ENCODE data around the gene ANKRD36.
"Not testable (repeated sequence)": the region's sequence is repeated elsewhere in the genome, so short reads cannot be mapped to it uniquely, and the experiment has no call there.

ANKRD36 gene

GRCh38 chr2:97113882-97114255 is 916 bp downstream of the ANKRD36 start:
- DNase-seq (ENCODE audit: low read depth in 2 of 2) = not testable (repeated sequence)

DNA sequence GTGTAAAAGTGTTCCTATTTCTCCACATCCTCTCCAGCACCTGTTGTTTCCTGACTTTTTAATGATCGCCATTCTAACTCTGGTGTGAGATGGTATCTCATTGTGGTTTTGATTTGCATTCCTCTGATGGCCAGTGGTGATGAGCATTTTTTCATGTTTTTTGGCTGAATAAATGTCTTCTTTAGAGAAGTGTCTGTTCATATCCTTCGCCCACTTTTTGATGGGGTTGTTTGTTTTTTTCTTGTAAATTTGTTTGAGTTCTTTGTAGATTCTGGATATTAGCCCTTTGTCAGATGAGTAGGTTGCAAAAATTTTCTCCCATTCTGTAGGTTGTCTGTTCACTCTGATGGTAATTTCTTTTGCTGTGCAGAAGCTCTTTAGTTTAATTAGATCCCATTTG is 16.1 kb downstream of the ANKRD36 start:
- not testable (repeated sequence) for DNase-seq (ENCODE audit: low read depth in 2 of 2)

- not testable (repeated sequence) for DNase-seq (ENCODE audit: low read depth in 2 of 2)
Observed at GRCh38 chr2:97144016-97144415, 31.1 kb downstream of the ANKRD36 start.

DNA sequence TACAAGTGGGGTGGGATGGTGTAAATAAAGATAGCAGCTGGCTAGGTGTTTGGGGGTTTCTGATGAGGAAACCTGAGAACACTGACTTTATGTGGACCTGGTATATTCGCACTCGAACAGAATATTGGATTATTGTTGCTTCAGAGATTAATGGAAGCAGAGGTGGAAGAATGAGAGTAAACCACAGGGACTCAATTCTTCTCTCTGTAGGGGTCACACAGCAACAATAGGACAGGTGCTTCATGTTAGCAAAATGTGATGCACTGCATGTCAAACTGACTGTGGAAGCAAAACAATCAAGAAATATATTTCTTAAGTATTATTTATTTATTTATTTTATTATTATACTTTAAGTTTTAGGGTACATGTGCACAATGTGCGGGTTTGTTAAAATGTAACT is 53.6 kb downstream of the ANKRD36 start:
- DNase-seq (ENCODE audit: low read depth in 2 of 2) = not testable (repeated sequence)

- DNase-seq (ENCODE audit: low read depth in 2 of 2) = not testable (repeated sequence)
Observed at GRCh38 chr2:97167938-97168337, 55.0 kb downstream of the ANKRD36 start.

- DNase-seq (ENCODE audit: low read depth in 2 of 2) = not testable (repeated sequence)
Observed at GRCh38 chr2:97168583-97168982, 55.6 kb downstream of the ANKRD36 start.

DNA sequence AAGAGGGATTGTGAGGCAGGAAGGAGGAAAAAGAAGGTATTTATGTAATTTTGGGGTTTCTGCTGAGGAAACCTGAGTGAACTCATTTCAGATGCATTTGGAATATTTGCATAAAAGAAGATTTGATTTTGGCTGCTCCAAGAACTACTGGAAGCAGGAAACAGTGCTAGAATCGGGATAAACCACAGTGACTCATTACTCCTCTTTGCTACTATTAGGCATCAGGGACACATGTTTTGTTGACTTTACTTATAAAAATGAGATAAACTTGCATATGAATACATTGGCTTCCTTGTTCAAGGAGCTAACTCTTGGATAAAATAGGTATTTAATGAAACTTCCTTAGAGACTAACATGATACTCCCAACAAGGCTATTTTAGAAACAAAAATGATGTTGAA is 67.4 kb downstream of the ANKRD36 start:
- not testable (repeated sequence) for DNase-seq (ENCODE audit: low read depth in 2 of 2)

DNA sequence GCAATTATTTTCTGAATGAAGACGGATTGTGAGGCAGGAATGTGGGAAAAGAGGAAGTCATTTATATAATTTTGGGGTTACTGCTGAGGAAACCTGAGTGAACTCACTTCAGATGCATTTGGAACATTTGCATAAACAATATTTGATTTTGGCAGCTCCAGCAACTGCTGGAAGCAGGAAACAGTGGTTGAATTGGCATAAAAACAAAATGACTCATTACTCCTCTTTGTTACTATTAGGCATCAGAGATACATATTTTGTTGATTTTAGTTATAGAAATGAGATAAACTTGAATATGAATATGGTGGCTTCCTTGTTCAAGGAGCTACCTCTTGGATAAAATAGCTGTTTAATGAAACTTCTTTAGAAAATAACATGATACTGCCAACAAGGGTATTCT is 82.4 kb downstream of the ANKRD36 start:
- DNase-seq (ENCODE audit: low read depth in 2 of 2) = not testable (repeated sequence)

DNA sequence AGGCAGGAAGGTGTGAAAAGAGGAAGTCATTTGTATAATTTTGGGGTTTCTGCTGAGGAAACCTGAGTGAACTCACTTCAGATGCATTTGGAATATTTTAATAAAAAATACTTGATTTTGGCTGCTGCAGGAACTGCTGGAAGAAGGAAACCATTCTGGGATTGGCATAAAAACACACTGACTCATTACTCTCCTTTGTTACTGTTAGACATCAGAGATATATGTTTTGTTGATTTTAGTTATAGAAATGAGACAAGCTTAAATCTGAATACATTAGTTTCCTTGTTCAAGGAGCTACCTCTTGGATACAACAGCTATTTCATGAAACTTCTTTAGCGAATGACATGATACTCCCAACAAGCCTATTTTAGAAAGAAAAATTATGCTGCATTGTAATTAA is 84.3 kb downstream of the ANKRD36 start:
- DNase-seq (ENCODE audit: low read depth in 2 of 2) = not testable (repeated sequence)

GRCh38 chr2:97200887-97201286 is 87.9 kb downstream of the ANKRD36 start:
- not testable (repeated sequence) for DNase-seq (ENCODE audit: low read depth in 2 of 2)

DNA sequence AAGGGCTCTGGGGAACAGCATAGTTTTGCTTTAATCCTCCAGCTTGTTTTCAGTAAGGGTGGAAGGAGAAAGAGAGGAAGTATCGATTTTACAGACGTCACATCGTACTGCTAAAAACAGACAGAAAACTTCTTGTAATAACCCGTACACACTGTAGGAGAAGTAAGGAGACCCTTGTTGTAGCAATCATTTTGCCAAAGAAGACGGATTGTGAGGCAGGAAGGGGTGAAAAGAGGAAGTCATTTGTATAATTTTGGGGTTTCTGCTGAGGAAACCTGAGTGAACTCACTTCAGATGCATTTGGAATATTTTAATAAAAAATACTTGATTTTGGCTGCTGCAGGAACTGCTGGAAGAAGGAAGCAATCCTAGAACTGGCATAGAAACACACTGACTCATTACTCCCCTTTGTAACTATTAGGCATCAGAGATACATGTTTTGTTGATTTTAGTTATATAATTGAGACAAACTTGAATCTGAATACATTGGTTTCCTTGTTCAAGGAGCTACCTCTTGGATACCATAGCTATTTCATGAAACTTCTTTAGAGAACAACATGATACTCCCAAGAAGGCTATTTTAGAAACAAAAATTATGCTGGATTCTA is 89.8 kb downstream of the ANKRD36 start:
- not testable (repeated sequence) for DNase-seq (ENCODE audit: low read depth in 2 of 2)

GRCh38 chr2:97210325-97210724 is 97.4 kb downstream of the ANKRD36 start:
- no peak for DNase-seq (ENCODE audit: low read depth in 2 of 2)

- DNase-seq (ENCODE audit: low read depth in 2 of 2) = not testable (repeated sequence)
Observed at GRCh38 chr2:97215025-97215424, 102.1 kb downstream of the ANKRD36 start.

- DNase-seq (ENCODE audit: low read depth in 2 of 2) = not testable (repeated sequence)
Observed at GRCh38 chr2:97230848-97231585, 118.1 kb downstream of the ANKRD36 start.

GRCh38 chr2:97232981-97233380 is 120.0 kb downstream of the ANKRD36 start:
- DNase-seq (ENCODE audit: low read depth in 2 of 2) = not testable (repeated sequence)

DNA sequence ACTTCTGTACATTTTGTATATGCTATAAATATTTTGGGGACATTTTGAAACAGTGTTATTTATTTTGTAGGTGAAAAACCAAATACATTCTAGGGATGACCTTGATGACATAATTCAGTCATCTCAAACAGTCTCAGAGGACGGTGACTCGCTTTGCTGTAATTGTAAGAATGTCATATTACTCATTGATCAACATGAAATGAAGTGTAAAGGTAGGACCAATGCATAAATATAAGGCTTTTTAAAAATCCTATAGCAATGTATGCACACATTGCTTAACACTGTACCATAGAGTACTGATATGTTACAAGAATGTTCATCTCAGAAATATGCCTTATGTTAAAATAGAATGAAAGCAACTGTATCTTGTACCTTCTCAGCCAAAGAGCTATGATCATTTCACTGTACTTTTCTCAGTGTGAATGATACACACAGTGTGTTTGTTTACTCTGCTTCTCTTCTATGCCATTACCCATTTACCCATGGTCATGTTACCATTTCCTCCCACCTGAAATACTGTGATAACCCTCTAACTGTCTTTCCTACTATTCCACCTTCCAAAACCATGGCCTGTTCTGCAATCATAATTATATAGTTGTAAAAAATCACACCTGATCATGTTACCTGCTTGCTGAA is 120.8 kb downstream of the ANKRD36 start:
- not testable (repeated sequence) for DNase-seq (ENCODE audit: low read depth in 2 of 2)

- DNase-seq (ENCODE audit: low read depth in 2 of 2) = not testable (repeated sequence)
Observed at GRCh38 chr2:97261192-97261591, 148.2 kb downstream of the ANKRD36 start.

- not testable (repeated sequence) for DNase-seq (ENCODE audit: low read depth in 2 of 2)
Observed at GRCh38 chr2:97266449-97266848, 153.5 kb downstream of the ANKRD36 start.

- no peak for DNase-seq (ENCODE audit: low read depth in 2 of 2)
Observed at GRCh38 chr2:97267411-97268074, 154.6 kb downstream of the ANKRD36 start.

- DNase-seq (ENCODE audit: low read depth in 2 of 2) = not testable (repeated sequence)
Observed at GRCh38 chr2:97268075-97268591, 155.2 kb downstream of the ANKRD36 start.

DNA sequence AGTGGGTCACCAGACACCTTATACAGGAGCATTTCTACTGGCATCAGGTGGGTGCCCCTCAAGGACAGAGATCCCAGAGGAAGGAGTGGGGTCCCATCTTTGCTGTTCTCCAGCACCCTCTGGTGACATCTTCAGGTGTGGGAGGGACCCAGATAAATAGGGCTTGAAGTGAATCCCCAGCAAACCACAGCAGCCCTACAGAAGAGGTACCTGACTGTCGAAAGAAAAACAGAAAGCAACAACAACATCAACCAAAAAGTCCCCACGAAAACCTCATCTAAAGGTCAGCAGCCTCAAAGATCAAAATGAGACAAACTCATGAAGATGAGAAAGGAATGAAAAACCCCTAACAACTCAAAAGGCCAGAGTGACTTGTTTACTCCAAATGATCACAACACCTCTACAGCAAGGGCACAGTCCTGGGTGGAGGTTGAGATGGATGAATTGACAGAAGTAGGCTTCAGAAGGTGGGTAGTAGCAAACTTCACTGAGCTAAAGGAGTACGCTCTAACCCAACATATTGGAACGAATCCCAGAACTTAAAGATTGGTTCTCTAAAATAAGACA is 163.4 kb downstream of the ANKRD36 start:
- DNase-seq (ENCODE audit: low read depth in 2 of 2) = not testable (repeated sequence)

GRCh38 chr2:97285187-97285586 is 172.2 kb downstream of the ANKRD36 start:
- DNase-seq (ENCODE audit: low read depth in 2 of 2) = not testable (repeated sequence)
